RCC 7860 (cell line): ENCODE measurements around the gene TXNIP.

Experiments
- DNase-seq: peaks from one replicate; pipeline ENCODE4 v3.0.0-alpha.2; 2015; ENCODE audit warnings: low spot score
- FAIRE-seq: peaks from 2 replicates; lab custom pipeline; 2012; peaks lifted over from hg19 to GRCh38; lab: Jason Lieb, UNC

The TXNIP gene

DNA sequence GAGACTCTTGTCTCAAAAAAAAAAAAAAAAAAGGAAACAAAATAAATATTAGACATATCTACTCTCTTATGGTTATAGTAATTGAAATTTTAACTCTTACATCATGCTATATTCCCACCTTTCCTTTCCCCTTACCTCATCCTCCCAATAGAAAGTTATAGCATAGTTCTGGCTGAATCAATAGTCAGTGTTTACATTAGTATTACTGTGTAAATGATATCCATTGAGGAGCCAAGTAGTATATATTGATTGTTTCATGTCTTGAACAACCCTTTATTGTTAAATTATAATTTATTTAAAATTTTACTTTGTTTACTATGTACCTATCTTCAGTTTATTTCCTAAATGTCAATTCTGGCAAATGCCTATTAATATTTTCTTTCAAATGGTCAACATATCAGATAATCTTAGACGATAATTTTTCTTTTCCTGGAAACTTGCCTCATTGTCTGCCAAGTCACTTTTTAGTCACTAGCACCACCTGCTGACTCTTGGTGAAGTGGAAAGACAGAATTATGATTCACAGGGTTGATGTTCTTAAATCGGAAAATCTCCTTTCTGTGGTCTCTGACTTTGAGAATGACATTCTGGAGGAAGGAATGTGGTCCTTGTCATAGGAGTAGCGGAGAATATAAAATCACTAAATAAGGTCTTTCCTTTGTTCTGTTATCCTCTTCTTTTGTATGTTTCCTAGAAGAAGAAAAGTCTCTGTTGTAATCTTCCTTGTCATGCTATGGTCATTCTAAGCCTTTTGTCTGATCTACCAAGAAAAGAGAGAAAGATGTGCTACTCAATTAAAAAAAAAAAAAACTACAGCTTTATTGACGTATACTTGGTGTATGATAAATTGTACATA is 16.6 kb upstream of the TXNIP start:
- peak; percentile 86 for FAIRE-seq
- peak; percentile 72 for DNase-seq

DNA sequence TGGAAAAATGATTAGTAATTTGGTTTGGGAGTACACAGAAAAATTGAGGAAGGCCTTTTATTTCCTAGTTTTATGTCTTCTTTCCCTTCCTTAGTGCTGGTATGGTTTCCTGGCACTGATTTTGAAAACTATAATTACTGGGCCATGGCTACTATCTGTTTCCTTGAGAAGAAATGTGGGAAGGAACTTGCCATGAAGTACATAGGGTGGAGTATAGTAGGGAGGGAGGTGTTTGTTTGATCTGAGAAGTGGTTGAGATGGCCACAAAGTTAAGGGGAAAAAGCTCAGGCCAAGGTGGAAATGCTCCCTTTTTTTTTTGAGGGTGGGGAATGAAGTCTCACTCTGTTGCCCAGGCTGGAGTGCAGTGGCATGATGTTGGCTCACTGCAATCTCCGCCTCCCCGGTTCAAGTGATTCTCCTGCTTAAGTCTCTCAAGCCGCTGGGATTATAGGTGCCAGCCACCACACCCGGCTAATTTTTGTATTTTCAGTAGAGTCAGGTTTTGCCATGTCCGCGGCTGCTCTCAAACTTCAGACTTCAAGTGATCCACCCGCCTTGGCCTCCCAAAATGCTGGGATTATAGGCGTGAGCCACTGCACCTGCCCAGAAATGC is 13.9 kb upstream of the TXNIP start:
- DNase-seq, result no peak
- no peak for FAIRE-seq

DNA sequence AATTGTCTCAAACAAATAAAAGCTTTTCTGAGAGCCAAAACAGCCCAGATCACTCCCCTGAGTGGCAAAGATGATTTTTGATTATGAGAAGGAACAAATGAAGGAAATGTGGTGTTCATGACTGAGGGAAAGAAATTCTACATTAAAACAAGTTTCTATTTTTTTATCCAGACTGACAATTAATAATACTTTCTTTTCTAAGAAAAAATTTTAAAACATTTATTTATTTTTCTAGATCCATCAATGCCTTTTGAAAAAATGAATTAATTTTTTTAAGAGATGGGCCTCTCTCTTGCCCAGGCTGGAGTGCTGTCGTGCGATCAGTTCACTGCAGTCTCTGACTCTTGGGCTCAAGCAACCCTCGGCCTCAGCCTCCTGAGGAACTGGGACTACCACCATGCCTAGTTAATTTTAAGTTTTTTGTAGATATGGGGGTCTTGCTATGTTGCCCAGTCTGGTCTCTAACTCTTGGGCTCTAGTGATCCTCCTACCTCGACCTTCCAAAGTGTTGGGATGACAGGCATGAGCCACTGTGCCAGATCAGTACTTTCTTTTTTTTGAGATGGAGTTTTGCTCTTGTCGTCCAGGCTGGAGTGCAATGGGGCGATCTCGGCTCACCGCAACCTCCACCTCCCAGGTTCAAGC is 11.2 kb upstream of the TXNIP start:
- FAIRE-seq, result no peak
- DNase-seq, result no peak

DNA sequence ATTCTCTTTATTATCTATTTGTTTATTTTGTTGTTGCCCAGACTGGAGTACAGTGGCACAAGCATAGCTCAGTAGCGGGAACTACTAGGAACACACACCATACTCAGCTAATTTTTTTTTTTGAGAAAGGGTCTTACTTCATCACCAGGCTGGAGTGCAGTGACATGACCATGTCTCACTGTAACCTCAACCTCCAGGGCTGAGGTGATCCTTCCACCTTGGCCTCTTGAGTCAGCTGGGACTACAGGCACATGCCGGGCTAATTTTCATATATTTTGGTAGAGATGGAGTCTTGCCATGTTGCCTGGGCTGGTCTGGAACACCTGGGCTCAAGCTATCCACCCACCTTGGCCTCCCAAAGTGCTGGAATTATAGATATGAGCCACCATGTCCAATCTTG is 5.3 kb upstream of the TXNIP start:
- no peak for FAIRE-seq

DNA sequence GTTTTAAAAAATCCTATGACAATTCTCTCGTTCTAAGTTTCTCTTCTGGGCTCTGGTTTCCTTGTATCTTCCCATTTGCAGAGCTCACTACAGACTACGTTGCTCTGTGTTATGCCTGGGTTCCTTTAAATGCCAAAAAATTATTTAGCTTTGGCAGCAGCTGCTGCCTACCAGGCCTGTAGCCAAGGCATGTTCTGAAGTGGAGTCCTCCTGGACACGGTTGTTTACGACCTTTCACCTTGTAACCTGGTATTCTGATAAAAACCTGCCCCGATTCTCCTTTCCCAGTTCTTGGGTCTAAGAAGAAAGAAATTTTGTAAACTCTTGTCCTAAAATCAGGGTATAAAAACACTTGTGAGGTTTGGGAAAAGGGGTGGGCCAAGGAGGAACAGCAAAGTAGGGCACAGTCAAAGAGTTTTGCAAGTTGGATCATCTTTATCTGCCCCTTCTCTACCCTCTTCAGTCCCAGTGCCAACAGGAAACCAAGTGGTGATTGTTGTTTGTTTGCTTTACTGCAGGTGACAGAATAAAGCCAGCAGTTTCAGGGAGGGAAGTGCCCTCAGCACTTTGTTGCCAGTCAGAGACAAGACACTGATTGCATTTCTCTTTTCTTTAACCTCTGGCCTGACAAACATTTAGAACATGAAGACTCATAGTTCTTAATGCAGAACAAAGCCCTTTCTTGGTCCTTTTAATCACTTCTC is 3.1 kb upstream of the TXNIP start:
- no peak for FAIRE-seq
- no peak for DNase-seq

More for the DNA sequence above, 5.3 kb upstream of the TXNIP start:
- no peak for DNase-seq

DNA sequence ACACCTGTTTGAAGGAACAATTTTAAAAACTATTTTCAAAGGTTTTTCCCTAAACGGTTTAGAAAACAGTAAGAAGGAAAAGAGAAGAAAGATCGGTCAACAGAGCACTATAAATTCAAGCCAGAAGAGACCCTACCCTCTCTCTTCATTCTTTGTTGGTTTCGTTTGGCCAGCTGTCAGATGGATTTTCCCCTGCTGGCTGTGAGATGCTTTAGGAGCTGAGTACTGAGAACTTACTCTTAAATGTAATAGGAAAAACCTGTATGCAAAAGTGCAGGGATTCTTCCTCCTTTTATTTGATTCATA is 1.3 kb upstream of the TXNIP start:
- DNase-seq, result no peak
- FAIRE-seq, result no peak

DNA sequence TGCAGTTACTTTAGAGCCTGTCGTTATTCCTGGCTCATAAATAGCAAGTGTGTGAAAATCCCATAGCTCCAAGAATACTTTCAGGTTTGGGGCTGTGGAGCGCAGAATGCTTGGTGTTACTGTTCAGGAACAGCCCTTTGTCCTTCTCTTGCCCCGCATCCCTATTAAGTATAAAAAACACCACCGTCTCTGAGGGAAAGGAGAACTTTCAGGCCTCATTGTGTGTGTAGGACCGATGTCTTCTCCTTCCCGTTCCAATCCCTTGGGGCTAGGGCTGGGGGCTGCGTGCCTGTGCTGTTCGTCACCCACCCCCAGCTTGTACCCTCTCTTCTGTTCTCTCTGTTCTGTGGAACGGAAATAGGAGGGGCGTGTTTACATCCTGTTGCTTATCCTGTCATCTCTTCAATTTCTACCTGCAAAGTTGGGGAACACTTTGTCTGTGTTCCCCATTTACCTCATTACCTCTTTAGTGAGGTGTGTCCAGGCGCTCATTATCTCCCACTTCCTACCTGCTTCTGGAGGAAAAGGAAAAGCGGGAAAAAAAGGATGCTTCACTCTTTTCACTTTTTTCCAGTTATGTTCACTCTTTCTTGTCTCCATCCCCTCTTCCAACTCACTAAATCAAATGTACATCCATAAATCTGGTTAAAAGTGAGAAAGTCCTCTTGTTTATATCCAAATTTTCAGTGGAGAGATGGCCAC is 788 bp upstream of the TXNIP start:
- FAIRE-seq (no peak), DNase-seq (no peak)

DNA sequence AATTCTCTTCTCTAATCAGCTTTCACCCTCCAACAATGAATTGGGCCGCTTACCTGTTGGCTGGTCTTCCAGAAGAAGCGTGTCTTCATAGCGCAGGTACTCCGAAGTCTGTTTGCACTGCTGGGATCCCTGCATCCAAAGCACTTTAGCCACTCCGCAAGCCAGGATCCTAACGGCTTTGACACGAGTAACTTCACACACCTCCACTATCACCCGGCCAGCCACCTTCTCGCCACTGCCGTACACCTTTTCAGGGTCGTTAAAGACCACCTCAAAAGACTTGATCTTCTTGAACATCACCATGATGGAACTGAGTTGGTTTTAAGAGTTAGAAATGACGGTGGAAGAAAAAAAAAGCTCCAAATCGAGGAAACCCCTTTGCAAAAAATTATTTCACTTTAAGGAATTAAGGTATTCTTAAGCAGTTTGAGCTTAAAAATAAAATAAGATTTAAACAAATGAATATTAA is 381 bp downstream of the TXNIP start:
- DNase-seq (no peak), FAIRE-seq (no peak)

DNA sequence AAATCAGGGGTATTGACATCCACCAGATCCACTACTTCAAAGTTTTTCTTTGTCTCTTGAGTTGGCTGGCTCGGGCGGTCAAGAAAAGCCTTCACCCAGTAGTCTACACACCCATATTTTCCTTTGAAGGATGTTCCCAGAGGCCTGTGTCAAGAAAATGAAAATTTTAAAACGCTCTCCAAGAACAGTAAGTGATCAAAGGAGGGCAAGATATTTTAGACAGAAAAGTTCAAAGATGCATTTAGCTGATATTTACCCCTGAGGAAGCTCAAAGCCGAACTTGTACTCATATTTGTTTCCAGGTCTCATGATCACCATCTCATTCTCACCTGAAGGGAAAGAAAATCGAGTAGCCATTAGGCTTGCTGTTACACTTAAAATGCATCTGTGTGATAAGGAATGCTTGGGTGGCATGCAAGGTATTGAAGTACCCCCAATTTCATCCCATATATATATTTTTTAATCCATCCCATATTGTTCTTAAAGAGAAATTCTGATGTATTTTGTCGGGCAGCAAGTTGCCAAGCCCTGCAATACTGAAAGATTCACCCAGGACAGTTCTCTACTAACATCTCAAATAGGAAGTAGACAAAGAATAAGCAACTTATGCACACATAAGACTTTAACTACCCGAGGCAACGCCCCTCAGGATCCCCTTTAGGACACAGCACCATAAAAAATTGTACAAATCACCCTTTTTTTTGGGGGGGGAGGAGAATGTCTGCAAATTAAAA is 1.1 kb downstream of the TXNIP start:
- DNase-seq (no peak), FAIRE-seq (no peak)

DNA sequence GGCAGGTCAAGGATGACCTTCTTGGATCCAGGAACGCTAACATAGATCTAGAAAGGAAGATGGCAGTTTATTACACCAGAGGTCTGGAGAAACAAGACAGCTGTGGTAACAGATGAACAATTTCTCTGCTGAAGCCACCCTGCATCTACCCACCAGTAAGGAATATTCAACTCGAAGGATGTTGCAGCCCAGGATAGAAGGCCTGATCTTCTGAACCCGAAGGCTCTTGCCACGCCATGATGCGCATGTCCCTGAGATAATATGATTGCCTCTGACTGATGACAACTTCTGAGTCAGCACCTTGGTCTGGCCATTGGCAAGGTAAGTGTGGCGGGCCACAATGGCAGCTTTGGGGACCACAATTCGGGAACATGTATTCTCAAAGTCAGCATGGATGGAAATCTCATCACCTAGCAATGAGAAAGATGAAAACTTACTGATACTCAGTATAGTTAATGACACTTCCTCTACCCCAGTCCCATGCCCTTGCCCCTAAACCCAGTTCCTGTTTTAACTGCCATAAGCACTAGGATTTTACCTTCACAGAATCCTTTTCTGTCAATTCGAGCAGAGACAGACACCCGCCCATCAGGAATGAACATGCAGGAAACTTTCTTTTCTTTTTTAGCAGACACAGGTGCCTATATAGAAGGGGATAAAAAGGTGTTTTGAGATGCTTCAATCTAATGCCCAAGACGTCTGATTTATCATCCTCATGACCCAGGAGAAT is 1.8 kb downstream of the TXNIP start:
- FAIRE-seq (no peak), DNase-seq (no peak)

DNA sequence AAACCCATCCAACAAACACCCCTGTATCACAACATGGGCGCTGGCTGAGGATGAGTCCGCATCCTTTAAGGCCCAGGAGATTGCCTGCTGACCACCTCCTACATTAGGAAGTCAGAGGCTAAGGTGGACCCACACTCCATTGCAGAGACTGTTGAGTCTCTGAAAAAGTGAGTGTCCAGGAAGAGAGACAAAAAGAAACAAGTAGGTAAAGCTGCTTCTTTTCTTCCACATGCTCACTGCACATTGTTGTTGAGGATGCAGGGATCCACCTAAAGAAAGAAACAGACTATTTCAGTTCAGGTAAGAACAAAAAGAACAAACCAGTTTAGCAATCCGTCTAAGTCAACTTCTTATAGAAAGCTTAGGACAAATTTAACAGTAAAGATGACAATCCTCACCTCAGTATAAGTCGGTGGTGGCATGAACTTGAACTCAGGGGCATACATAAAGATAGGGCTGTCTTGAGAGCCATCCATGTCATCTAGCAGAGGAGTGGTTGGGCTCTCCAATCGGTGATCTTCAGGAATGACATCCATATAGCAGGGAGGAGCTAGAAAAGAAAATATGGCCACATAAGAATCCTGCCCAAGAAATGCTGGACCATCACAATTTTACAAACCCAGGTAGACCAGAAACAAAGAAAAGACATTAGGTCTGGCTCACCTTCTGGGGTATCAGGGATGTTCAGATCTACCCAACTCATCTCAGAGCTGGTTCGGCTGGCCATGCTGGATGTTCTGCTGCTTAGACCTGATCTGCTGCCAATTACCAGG is 2.6 kb downstream of the TXNIP start:
- DNase-seq (no peak), FAIRE-seq (no peak)

DNA sequence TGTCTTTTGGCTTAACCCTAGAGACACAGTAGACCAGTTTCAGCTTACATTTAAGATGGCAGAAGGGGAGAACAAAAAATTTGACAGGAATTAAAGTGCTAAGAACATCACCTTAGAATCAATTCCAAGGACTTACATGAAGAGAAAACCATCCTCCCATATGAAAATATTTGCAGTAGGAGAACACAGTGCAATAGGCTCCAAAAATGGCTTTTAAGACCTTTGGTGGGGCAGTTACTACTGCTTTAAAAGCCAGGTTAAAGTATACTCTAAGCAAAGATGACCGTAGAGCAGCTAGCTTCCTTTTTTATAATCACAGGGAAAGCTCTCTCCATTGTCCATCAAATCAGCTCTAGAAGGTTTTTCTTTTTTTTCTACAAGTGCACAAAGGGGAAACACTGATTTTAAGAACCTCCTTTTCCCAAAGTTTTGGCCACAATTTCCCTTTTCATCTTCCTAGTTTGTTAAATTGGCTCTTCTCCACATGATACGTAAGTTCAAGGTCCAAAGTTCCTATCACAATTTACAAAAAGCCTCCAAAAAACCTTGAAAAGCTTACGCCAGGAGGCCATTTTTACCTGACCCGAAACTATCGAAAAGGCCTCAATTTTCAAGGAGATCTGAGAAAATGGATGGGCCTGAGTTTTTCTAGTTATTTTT is 3.3 kb downstream of the TXNIP start:
- FAIRE-seq (no peak), DNase-seq (no peak)

DNA sequence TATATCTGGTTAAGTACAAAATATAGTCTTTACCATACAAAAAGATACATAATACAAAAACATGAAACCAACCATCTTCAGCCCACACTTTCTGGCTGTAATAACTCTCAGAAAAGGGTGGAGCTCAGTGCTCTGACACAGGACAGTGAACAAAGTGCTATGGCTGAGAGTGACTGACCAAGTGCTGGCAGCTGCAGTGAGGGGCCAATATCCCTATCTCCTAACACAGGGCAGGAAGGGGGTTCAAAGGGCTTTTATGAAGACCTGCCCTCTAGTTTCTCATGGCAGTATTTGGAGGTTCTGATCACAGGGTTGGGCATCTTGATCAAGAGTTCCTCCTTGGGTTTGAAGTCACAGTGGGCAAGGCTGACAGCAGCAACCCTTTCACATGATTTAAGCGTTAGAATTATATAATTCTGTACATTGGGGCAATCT is 3.9 kb downstream of the TXNIP start:
- no peak for FAIRE-seq
- DNase-seq, result no peak

DNA sequence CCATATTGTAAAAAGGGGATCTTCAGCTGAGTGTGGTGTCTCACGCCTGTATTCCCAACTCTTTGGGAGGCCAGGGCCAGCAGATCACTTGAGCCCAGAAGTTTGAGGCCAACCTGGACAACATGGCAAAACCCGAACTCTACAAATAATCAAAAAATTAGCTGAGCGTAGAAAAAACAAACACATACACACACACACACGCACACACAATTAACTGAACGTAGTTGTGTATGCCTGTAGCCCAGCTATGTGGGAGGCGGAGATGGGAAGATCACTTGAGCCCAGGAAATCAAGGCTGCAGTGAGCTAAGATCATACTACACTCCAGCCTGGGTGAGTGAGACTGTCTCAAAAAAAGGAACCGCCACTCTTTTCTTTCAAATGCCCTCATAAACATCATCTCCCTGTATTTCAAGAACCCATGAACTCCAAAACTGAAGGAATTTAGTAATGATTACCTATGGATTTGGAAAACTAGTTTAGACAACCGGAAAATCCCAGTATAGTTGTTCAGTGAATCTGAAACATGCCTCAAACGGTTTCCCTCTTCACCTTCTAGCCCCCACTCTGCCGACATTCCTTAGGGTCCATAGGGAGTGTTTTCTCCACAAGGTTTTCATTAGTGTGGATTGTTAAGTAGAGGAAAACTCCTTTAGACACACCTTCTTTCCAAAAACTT is 4.5 kb downstream of the TXNIP start:
- DNase-seq, result no peak
- no peak for FAIRE-seq

DNA sequence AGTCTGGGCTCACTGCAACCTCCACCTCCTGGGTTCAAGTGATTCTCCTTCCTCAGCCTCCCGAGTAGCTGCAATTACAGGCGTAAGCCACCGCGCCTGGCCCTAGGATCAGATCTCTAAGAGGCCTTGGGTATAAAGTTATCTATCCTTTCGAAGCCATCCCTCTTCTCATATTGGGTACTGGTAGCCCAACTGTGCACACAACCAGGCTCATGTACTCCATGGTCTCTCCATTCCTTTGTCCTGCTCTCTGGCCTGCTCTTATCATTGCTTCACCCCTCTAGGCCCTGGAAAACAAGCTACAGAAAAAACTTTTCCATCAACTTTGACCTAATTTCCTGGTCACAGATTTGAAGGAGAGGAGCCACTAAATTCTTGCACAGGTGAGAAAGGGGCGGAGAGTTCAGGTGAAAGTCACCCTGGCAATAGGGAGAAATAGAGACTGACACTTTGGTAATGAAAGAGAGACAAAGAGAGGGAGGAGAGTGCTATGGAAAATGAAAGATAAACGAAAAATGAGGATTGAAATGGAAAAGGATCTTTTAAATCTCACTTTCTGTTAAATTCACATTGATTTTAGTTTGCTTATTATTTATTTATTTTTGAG is 6.0 kb downstream of the TXNIP start:
- DNase-seq (no peak), FAIRE-seq (no peak)

DNA sequence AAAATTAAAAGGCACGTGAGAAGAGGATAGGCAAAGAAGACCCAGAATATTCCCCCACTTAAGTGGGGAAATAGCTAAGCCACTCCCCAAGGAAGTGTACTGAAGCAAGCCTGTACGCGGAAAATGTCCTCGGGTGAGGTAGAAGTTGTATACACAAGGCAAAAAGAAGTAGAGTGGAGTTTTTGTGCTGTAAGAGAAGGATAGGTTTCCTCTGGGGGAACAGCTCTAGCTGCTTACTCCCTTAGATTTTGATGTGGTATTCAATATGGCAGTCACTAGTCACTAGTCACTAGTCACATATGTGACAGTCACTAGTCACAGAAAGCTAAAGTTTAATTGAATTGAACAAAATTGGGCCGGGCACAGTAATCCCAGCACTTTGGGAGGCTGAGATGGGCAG is 7.6 kb downstream of the TXNIP start:
- DNase-seq, result no peak
- FAIRE-seq, result no peak

DNA sequence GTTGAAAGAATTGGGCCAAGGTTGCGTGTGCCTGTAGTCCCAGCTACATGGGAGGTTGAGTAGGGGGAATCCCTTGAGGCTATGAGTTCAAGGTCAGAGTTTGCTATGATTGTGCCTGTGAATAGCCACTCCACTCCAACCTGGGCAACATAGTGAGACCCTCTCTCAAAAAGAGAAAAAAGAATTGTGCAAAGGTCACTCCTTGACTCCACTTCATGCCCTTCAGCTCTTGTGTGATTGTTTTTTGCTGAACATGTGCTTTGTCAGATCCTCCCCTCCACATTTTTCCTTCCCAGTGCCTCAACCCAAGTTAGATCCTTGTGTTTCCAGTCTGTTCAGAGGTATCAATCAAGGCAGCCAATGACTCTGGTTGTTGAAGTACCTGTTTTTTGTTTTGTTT is 8.5 kb downstream of the TXNIP start:
- FAIRE-seq (no peak), DNase-seq (no peak)
